ENCODE measurements around the gene IRF6. TPM values are rescaled to one million over a fixed set of nuclear protein-coding genes. Genes with fewer than 3 reads are reported as not detected.

IRF6 gene
- polyA plus RNA-seq, 1 donor from 2014 or later: not detected

DNA sequence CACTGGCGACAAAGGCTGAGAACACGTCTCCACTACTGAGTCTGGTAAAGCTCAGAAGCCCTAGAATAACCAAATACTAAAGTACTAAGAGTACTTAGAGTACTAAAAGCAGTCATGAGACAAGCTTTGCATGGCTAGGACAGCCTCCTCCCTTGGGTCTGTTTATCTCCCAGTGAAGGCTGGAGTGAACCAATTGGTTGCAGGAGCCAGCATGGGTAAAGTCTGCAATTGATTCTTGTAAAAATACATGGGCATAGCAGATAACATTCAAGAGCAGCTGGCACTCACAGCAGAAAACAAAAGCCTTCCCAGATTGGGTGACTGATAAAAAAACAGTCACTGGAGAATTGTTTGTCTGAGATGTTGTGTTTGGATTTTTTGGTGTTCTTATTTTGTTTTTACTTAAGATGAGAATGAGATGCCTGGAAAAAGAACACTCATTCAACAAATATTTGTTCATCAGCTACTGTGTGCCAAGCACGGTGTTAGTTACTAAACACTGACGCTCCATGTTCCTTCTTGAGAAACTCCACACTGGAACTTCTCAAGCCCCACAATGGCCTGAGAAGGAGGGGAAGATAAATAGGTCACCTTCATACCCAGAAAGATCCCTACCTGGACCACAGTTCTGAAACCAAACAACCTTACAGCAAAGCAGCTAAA is 3.7 kb downstream of the IRF6 start:
- Histone ChIP-seq H4K20me1 (ENCODE audit: insufficient read depth) (no peaks in the 10 kb centered on the region), H3K79me2 (replicated peaks; ENCODE audit: insufficient read depth, low read length) (no peaks in the 10 kb centered on the region), H3K27me3 (ENCODE audit: insufficient read depth, low read depth, low read length) (peaks cover 31% of the 10 kb centered on the region), H3K4me2 (ENCODE audit: low read length) (no peak overlapping the region), H3K9me3 (ENCODE audit: low read length) (no peaks in the 10 kb centered on the region), H3K9ac (ENCODE audit: low read length) (no peak overlapping the region), H3K27ac (ENCODE audit: low read length) (no peak overlapping the region), H3F3A (ENCODE audit: insufficient read depth, low read length, poor library complexity, severe bottlenecking) (no peaks in the 10 kb centered on the region), H3K4me3 (ENCODE audit: low read length) (no peak overlapping the region), H2AFZ (ENCODE audit: low read depth, low read length) (no peak overlapping the region), H3K9me2 (ENCODE audit: insufficient read depth, low read length) (no peaks in the 10 kb centered on the region), H3K36me3 (ENCODE audit: insufficient read depth, low read length) (no peaks in the 10 kb centered on the region)
- TF ChIP-seq, protein P1, sequence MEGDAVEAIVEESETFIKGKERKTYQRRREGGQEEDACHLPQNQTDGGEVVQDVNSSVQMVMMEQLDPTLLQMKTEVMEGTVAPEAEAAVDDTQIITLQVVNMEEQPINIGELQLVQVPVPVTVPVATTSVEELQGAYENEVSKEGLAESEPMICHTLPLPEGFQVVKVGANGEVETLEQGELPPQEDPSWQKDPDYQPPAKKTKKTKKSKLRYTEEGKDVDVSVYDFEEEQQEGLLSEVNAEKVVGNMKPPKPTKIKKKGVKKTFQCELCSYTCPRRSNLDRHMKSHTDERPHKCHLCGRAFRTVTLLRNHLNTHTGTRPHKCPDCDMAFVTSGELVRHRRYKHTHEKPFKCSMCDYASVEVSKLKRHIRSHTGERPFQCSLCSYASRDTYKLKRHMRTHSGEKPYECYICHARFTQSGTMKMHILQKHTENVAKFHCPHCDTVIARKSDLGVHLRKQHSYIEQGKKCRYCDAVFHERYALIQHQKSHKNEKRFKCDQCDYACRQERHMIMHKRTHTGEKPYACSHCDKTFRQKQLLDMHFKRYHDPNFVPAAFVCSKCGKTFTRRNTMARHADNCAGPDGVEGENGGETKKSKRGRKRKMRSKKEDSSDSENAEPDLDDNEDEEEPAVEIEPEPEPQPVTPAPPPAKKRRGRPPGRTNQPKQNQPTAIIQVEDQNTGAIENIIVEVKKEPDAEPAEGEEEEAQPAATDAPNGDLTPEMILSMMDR (IDR thresholded peaks at IDR 0.05; ENCODE audit: poor library complexity, severe bottlenecking): no peak

DNA sequence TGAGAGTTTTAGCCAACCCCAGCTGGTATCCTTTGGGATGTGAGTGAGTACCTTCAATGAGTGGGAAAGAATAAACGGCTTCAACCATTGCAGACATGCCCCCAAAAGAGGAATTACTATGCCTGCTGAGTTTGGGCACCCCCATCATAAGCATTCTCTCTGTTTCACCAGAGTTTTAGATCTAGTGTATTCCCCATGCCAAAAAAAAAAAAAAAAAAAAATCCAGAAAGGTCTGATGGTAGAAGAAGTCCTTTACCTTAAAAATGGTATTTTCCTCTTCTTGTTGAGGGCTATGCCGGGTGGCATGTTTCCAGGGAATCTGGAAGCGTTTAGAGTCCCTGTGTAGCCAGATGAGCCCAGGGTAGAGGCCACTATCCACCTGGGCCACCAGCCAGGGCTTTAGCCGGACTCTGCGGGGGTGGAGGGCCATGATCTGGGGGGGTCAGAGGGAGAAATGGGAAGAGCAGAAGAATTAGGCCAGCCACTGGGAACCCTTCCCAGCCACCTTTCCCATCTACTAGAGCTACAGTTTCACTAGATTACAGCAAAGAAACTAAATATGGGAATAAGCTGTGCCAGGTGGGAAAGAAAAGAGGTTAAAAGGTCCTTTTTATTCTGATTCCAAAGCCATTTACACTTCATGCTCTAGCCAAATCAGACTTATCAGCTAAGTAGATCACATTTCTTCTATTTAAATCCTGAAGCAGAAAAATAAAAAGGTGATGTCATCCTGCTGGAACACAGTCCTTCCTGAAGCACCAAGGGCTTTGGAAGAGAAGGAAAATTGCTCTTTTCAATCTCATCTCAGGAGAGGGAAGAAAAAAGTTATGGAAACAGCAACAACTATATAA is 4.7 kb downstream of the IRF6 start:
- H3K27ac ChIP-seq (ENCODE audit: low read length): no peak overlapping the region
- no peak overlapping the region for H2AFZ ChIP-seq (ENCODE audit: low read depth, low read length)
- TF ChIP-seq MXI1 (conservative IDR thresholded peaks at IDR 0.05; ENCODE audit: poor library complexity, severe bottlenecking) (no peak), EZH2 (IDR thresholded peaks at IDR 0.05; ENCODE audit: borderline replicate concordance, insufficient read depth, low read length, poor library complexity, severe bottlenecking) (no peak), POLR2AphosphoS5 (IDR thresholded peaks at IDR 0.05) (no peak), EP300 (conservative IDR thresholded peaks at IDR 0.05; ENCODE audit: poor library complexity, severe bottlenecking) (no peak), SMC3 (conservative IDR thresholded peaks at IDR 0.05; ENCODE audit: poor library complexity) (no peak), RAD21 (conservative IDR thresholded peaks at IDR 0.05) (no peak), TAF1 (IDR thresholded peaks at IDR 0.05; ENCODE audit: low read depth) (no peak)
- TF ChIP-seq, protein P2, sequence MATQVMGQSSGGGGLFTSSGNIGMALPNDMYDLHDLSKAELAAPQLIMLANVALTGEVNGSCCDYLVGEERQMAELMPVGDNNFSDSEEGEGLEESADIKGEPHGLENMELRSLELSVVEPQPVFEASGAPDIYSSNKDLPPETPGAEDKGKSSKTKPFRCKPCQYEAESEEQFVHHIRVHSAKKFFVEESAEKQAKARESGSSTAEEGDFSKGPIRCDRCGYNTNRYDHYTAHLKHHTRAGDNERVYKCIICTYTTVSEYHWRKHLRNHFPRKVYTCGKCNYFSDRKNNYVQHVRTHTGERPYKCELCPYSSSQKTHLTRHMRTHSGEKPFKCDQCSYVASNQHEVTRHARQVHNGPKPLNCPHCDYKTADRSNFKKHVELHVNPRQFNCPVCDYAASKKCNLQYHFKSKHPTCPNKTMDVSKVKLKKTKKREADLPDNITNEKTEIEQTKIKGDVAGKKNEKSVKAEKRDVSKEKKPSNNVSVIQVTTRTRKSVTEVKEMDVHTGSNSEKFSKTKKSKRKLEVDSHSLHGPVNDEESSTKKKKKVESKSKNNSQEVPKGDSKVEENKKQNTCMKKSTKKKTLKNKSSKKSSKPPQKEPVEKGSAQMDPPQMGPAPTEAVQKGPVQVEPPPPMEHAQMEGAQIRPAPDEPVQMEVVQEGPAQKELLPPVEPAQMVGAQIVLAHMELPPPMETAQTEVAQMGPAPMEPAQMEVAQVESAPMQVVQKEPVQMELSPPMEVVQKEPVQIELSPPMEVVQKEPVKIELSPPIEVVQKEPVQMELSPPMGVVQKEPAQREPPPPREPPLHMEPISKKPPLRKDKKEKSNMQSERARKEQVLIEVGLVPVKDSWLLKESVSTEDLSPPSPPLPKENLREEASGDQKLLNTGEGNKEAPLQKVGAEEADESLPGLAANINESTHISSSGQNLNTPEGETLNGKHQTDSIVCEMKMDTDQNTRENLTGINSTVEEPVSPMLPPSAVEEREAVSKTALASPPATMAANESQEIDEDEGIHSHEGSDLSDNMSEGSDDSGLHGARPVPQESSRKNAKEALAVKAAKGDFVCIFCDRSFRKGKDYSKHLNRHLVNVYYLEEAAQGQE (IDR thresholded peaks at IDR 0.05; ENCODE audit: borderline replicate concordance): no peak
- TF ChIP-seq, protein P1 (IDR thresholded peaks at IDR 0.05; ENCODE audit: poor library complexity, severe bottlenecking): no peak
- no peaks in the 10 kb centered on the region for H3F3A ChIP-seq (ENCODE audit: insufficient read depth, low read length, poor library complexity, severe bottlenecking)
- no peaks in the 10 kb centered on the region for H3K36me3 ChIP-seq (ENCODE audit: insufficient read depth, low read length)
- H3K9me2 ChIP-seq (ENCODE audit: insufficient read depth, low read length): no peaks in the 10 kb centered on the region
- no peak overlapping the region for H3K4me2 ChIP-seq (ENCODE audit: low read length)
- H3K27me3 ChIP-seq (ENCODE audit: insufficient read depth, low read depth, low read length): peaks cover 29% of the 10 kb centered on the region
- H3K4me3 ChIP-seq (ENCODE audit: low read length): no peak overlapping the region
- H3K9ac ChIP-seq (ENCODE audit: low read length): no peak overlapping the region
- H3K9me3 ChIP-seq (ENCODE audit: low read length): no peaks in the 10 kb centered on the region
- no peaks in the 10 kb centered on the region for H4K20me1 ChIP-seq (ENCODE audit: insufficient read depth)
- no peaks in the 10 kb centered on the region for H3K79me2 ChIP-seq (replicated peaks; ENCODE audit: insufficient read depth, low read length)
